Activated CD4-positive, alpha-beta T cell treated with anti-CD3 and anti-CD28 coated beads, Interleukin-2, amount 50 U/mL, for 4 hours (primary cell): ENCODE measurements around the gene ATP6V0B.

Source experiments
- DNase-seq, 2 experiments: peaks; one replicate each; pipeline ENCODE4 v3.0.0-alpha.2; 2020

Gene ATP6V0B

GRCh38 chr1:43985984-43986595 lies 11.3 kb downstream of the ATP6V0B start:
- DNase-seq, result no peak

GRCh38 chr1:43986712-43987111 lies 12.0 kb downstream of the ATP6V0B start:
- no peak for DNase-seq

- DNase-seq, result no peak
These were observed 12.6 kb downstream of the ATP6V0B start for GRCh38 chr1:43987159-43987902.

GRCh38 chr1:43990271-43991199 lies 15.8 kb downstream of the ATP6V0B start:
- DNase-seq, result no peak

GRCh38 chr1:43991200-43991475 lies 16.4 kb downstream of the ATP6V0B start:
- no peak for DNase-seq

GRCh38 chr1:43991476-43992231 lies 16.9 kb downstream of the ATP6V0B start, which contains the start of gene CCDC24:
TSS of gene CCDC24 (plus strand) at chr1:43991599. CDS start at chr1:43991879, 280 bp downstream.
- peak; percentile 56 to 57 for DNase-seq

DNA sequence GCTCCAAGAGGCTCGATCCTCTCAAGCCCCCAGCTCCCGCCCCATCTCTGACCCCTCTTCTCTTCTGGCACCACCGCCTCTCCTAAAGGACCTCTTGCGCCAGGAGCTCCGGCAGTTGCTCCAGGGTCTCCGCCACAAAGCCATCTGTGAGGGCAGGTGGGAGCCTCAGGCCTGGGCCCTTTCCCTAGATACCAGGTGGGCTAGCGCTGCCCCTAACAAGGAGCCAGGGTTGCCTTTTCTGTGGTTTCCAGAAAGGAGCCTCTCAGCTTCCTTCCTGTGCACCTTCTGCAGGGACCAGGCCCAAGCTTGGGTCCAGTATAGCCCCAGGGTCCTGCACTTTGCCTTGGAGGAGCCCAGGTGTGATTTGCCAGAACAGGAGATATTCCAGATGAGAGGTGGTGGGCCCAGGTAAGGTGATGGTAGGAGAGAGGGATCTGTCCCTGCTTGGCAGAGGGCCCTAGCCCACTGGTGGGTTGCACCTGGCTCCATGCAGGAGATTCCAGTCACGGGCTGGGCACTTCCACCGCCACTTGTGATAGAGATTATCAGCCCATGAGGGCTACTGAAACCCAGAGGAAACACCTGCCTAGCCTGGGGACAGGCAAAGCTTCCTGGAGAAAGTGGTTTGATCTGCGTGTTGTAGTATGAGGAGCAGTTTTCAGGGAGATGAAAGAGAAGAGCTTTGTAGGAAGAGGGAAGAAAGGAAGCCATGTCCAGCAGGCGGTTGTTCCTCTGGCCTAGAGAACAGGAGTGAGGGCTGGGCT lies 17.7 kb downstream of the ATP6V0B start:
- no peak for DNase-seq

DNA sequence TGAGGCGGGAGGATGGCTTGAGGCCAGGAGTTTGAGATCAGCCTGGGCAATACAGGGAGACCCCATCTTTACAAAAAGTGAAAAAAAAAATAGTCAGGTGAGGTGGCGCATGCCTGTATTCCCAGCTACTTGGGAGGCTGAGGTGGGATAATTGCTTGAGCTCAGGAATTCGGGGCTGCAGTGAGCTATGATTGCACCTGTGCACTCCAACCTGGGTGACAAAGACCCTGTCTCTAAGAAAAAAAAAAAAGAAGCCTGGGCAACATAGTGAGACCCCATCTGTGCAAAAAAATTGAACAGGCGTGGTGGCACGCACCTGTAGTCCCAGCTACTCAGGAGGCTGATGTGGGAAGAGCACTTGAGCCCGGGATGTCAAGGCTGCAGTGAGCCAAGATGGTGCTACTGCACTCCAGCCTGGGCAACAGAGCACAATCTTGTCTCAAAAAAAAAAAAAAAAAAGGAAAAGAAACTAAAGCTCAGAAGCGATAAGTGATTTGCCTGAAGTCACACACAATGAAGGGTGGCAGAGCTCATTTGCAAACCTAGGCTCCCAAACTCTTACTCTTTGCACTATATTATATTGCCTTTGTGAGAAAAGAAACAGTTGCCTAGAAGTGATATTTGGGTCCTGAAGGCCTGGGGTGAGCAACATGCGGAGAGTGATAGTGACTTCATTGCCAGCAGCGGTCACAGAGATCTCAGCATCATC lies 18.6 kb downstream of the ATP6V0B start:
- no peak for DNase-seq

GRCh38 chr1:43994071-43994470 lies 19.3 kb downstream of the ATP6V0B start:
- no peak for DNase-seq

GRCh38 chr1:43994794-43995790 lies 20.3 kb downstream of the ATP6V0B start:
- no peak for DNase-seq

DNA sequence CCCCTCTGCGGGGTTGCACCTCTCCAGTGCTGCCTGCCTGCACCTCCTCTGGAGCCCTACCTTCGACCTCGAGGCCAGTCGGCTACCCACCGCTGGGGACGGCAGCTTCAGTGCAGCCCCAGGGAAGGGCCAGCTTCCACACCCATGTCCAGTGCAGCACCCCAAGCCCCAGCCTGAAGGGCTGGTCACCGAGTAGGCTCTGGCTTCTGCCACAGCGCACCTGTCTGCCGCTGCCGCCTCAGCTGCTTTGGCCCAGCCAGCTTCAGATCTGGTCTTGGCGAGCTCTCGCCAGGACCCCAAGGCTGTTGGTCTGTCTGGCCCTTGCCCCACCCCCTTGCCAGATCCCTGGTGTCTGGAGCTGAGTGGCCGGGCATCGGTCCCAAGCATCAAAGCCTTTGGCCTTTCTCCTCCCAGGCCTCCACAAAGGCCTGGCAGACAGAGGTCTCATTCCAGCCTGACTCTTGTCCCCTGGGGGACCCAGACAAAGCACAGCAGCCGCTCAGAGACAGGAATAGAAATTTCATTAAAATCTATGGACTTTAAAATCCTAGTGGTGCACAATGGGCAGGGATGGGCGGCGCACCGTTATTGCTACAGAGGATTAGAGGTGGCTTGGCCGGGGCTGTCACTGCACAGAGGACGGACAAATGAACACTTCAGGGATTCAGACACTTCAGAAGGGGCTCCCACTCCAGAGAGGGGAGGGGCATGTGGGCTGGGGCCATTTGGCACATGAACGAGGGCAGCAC lies 21.4 kb downstream of the ATP6V0B start:
- DNase-seq, result no peak

GRCh38 chr1:43996733-43997115 lies 22.0 kb downstream of the ATP6V0B start:
- DNase-seq, result no peak

- no peak for DNase-seq
These were observed 22.7 kb downstream of the ATP6V0B start for GRCh38 chr1:43997295-43997999.

DNA sequence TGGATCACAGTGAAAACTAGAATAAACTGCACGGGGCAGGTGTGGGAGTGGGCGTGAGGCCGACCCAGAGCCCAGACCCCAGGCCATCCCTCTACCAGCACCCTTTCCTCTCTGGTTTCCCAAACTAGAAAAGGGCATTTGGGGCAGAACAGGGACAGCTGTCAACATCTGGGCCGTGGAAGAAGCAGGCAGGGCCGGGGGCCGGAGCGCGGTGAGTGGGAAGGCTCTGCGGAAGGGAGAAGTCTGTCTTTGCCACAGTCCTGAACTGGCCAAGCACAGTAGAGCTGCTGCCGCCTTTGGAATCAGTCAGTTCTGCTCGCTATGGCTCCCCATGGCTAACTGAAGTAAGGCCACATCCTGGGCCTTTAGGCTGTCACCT lies 23.2 kb downstream of the ATP6V0B start:
- no peak for DNase-seq

DNA sequence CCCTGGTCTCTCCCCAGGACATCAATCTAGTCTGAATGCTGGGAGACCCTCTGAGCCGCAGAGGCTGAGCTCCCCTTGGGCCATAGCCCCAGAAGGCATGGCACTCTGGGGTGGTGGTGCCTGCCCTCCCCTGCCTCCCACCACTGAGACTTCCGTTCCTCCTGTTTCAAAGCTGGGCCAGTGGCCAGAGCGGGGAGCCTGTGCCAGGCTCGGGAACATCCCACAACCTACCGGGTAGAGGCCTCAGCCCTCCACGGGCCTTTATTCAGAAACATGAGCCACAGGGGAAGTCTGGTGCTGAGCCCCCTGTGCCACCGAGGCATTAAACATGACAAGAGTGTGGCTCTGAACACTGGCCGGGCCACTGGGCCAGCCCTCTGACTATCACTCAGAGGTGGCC lies 24.7 kb downstream of the ATP6V0B start:
- DNase-seq, result no peak

GRCh38 chr1:44000122-44000665 lies 25.4 kb downstream of the ATP6V0B start:
- no peak for DNase-seq

- DNase-seq, result no peak
These were observed 27.4 kb downstream of the ATP6V0B start for GRCh38 chr1:44002165-44002564.

DNA sequence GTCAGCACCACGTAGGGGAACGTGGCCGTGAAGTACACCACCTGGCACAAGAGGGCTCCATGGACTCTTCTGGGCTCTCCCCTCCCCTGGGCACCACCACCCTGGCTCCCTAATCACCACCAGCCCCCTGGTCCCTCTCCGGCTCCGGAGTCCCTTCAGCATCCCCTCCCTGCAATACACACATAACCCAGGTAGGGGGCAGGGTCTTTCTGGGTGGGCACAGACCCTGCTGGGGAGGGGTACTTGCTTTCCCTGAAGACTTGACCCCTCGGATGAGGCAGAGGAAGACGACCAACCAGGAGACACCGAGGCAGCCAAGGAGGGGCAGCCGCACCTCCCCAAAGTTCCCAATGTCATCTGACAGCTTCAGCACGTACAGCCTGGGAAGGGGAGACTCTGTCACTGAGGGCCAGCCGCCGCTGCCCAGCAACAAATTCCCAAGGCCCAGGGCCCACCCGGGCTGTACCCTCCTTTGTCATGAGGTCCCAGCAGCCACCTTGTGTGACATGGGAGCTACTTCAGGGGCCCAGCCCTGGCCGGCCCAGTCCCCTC lies 27.9 kb downstream of the ATP6V0B start:
- no peak for DNase-seq
